GM10266 (cell line): ENCODE results near the gene COL8A1.
"Not testable (repeated sequence)": the region's sequence is repeated elsewhere in the genome, so short reads cannot be mapped to it uniquely, and the experiment has no call there.

Experiments used
- DNase-seq: peaks from one replicate; pipeline ENCODE4 v3.0.0; 2012; ENCODE audit errors: extremely low spot score
- CTCF ChIP-seq: IDR thresholded peaks from 2 replicates; pipeline ENCODE4 v1.5.1; 2012; ENCODE audit warnings: mild to moderate bottlenecking, low read depth; ENCODE audit not compliant: control insufficient read depth, insufficient read depth; ENCODE audit errors: missing control alignments

COL8A1 gene

GRCh38 chr3:99638167-99638948 lies at the start of gene COL8A1:
TSS of gene COL8A1 (plus strand) at chr3:99638594. CDS start at chr3:99790683, 152,089 bp downstream.
- TF ChIP-seq CTCF, result no peak
- no peak for DNase-seq

- not testable (repeated sequence) for DNase-seq
These were observed 49.2 kb upstream of the COL8A1 start for GRCh38 chr3:99589168-99589567.

- no peak for DNase-seq
- TF ChIP-seq CTCF, result no peak
These were observed 38.5 kb upstream of the COL8A1 start for GRCh38 chr3:99599894-99600293.

- TF ChIP-seq CTCF, result no peak
- DNase-seq, result no peak
These were observed 36.9 kb upstream of the COL8A1 start for GRCh38 chr3:99601515-99601914.

- no peak for TF ChIP-seq CTCF
- DNase-seq, result no peak
These were observed 36.2 kb upstream of the COL8A1 start for GRCh38 chr3:99602183-99602582.

GRCh38 chr3:99607151-99607550 lies 31.2 kb upstream of the COL8A1 start:
- no peak for TF ChIP-seq CTCF
- peak; percentile 11 for DNase-seq

- no peak for DNase-seq
- TF ChIP-seq CTCF, result no peak
These were observed 23.6 kb upstream of the COL8A1 start for GRCh38 chr3:99614768-99615167.
